Right ventricle myocardium inferior (tissue), 1 donor: ENCODE data around the gene CGNL1. TPM values are rescaled to one million over a fixed set of nuclear protein-coding genes. Genes with fewer than 3 reads are reported as not detected.

Source experiments
- ATAC-seq: fragments of 200-7000 bp; cut with Tn5 transposase; one replicate; pipeline ENCODE4 v1.9.1; 2020; ENCODE audit warnings: mild to moderate bottlenecking, moderate library complexity
- DNase-seq: peaks from one replicate; pipeline ENCODE4 v3.0.0; 2021; ENCODE audit errors: missing footprints
- intact Hi-C: fragments of 100-400 bp; cut with DNase I; formaldehyde crosslinking; loops from one replicate; pipeline ENCODE4 v1.11.0; 2022
- total RNA-seq: library from RNA; stranded (reverse); fragmentation: NEBNext Ultra II Directional; extraction: Animal tissue kit (Norgen Biotek cat#: 25700); gene quantifications from one replicate; pipeline ENCODE4 v1.2.1, GENCODE V29; 2021
- donor health status: DM: no; HTN: yes; CAD: no; lungs with severe emphysema.

Gene CGNL1
- total RNA-seq, 1 donor from 2014 or later, result 10.0 TPM

- intact Hi-C loops, result no loop called here
- peak; percentile 53 for ATAC-seq
Measured at GRCh38 chr15:57503911-57504598, 127.8 kb downstream of the CGNL1 start.

GRCh38 chr15:57504599-57504940, 128.3 kb downstream of the CGNL1 start:
- intact Hi-C loops, result no loop called here
- no peak for ATAC-seq
- no peak for DNase-seq

More at GRCh38 chr15:57503911-57504598, 127.8 kb downstream of the CGNL1 start:
- DNase-seq, result no peak

GRCh38 chr15:57505056-57505715, 128.9 kb downstream of the CGNL1 start:
- DNase-seq (no peak), ATAC-seq (no peak)
- intact Hi-C loops, result no loop called here

DNA sequence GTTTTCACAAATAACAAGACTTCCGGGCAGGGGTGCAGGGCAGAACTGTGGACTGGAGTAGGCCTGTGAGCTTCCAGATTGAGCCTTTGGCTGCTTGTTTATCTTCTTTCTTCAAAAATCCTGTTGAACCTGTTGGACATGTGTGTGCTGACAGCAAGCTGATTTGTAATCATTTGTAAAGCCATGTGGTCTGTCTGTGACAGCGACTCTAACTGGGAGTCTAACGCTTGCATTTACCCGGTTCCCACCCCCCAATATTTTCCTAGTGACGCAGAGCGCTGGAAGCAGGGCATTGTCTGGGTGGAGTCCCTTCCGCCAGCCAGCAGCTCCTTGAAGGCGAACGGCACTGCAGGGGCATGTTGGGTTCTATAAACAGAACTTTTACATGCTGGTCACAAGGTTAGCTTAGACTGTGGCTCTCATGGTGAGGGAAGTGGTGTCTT, 129.7 kb downstream of the CGNL1 start:
- peak; percentile 48 for ATAC-seq
- no peak for DNase-seq
- intact Hi-C loops, result no loop called here

GRCh38 chr15:57506422-57506821, 130.1 kb downstream of the CGNL1 start:
- ATAC-seq (no peak), DNase-seq (no peak)
- intact Hi-C loops, result no loop called here

DNA sequence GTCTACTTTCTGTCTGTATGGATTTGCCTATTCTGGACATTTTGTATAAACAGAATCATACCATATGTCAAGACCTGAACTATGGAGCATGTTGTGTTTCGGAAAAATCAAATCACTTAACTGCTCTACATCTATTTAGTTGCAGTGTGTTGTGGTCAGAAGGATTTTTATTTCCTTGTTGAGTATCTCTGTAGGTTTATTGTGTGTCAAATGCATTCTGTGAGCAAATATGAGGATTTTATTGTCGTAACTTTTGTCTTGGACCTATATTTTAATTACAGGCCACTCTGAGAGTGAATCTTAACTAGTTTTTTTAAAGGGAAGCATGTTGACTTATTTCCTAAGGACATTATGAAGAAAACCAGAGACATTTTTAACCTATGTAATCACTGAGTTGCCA, 130.8 kb downstream of the CGNL1 start:
- intact Hi-C loops, result no loop called here
- ATAC-seq (no peak), DNase-seq (no peak)

- DNase-seq, result no peak
- ATAC-seq, result peak; percentile 17
- intact Hi-C loops, result no loop called here
Measured at GRCh38 chr15:57509126-57509525, 132.8 kb downstream of the CGNL1 start.

- DNase-seq (no peak), ATAC-seq (no peak)
- intact Hi-C loops, result no loop called here
Measured at GRCh38 chr15:57509965-57510364, 133.7 kb downstream of the CGNL1 start.

DNA sequence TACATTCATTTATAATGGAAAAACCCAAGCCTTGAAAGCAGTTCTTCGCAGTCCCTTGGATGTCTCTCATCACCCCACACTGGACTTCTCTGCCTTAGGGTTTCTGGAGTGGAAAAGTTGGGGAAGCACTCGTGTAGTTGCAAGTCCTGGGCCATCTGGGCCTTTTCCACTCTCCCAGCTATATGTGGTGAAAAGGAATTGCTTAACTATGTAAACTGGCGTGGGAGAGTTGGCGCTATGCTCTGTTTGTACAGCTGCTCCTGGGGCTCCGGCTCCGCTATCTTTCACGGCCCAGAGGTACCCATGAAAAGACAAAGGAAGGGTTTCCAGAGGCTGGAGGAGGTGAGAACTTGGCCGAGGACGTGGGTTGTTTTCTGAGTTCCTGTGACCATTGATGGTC, 134.3 kb downstream of the CGNL1 start:
- peak; percentile 89 for ATAC-seq
- intact Hi-C loops, result no loop called here
- peak; percentile 75 for DNase-seq

- intact Hi-C loops, result no loop called here
- ATAC-seq, result no peak
- no peak for DNase-seq
Measured at GRCh38 chr15:57516327-57517029, 140.2 kb downstream of the CGNL1 start.

- ATAC-seq (no peak), DNase-seq (no peak)
- intact Hi-C loops, result no loop called here
Measured at GRCh38 chr15:57517030-57517671, 140.8 kb downstream of the CGNL1 start.

- intact Hi-C loops, result no loop called here
- ATAC-seq, result no peak
- DNase-seq, result no peak
Measured at GRCh38 chr15:57518779-57519405, 142.6 kb downstream of the CGNL1 start.

DNA sequence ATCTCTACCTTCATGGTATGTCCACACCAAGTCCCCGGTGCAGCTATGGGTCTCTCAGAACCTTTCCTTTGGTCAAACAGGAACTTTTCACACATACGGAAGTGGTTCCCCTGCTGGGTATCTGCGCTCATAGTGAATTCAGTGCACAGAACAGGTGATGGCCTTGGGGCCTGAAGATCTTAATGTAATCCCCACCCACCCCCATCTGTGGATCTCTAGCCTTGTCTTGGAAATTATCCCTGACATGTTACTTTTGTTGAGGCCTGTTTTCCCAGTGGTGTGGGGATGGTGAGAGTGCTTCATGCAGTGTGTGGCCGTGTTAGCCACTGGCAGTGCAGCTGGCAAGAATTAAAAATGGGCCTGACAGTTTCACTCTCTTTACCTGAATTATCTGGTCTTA, 143.5 kb downstream of the CGNL1 start:
- intact Hi-C loops, result loop anchor here (10.0 kb wide), 1 partner anchor 365 kb away; no protein-coding TSS in a partner anchor
- no peak for ATAC-seq
- DNase-seq, result no peak

DNA sequence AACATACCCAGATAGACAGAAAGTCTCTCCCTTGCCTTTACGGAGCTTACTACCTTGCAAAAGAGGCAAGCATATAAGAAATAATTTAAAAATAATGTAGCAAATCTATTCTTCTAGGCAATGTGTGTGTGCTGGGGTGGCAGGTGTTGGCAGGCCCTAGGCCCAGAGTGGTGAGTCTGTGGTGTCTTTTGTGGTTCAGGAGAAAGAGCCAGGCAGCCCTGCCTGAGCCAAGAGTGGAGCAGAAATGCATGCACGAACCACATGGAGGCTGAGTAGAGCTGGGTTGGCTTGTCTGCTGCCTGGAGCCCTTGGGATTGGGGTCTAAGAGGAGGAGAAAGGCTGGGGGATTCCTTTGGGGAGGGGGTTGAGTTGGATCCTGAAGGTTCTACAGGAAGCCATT, 145.2 kb downstream of the CGNL1 start:
- ATAC-seq, result no peak
- DNase-seq, result no peak
- intact Hi-C loops, result loop anchor here (10.0 kb wide), 1 partner anchor 367 kb away; no protein-coding TSS in a partner anchor

DNA sequence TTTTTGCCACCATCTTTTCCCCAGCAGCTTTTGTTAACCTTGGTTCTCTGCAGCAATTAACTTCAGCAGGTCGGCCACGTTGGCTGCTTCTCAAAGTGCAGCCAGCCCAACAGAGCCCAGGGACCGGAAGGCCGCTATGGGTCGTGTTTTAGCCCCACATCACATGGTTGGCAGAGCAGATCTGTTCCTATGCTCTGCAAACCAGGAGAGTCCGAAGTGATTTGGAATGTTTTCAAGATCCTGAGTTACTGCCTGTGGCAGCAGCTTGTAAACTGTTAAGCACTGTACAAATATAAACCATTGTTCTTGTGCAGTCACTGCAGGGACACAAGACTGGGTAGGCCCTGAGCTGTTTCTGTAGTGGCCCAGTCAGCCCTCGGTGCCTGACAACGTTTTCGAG, 145.8 kb downstream of the CGNL1 start:
- intact Hi-C loops, result loop anchor here (10.0 kb wide), 1 partner anchor 367 kb away; no protein-coding TSS in a partner anchor
- ATAC-seq (peak; percentile 69), DNase-seq (no peak)

- intact Hi-C loops, result loop anchor here (10.0 kb wide), 1 partner anchor 371 kb away; no protein-coding TSS in a partner anchor
- no peak for ATAC-seq
- no peak for DNase-seq
Measured at GRCh38 chr15:57525581-57525980, 149.3 kb downstream of the CGNL1 start.

GRCh38 chr15:57526076-57526475, 149.8 kb downstream of the CGNL1 start:
- ATAC-seq, result no peak
- intact Hi-C loops, result loop anchor here (10.0 kb wide), 1 partner anchor 371 kb away; no protein-coding TSS in a partner anchor
- DNase-seq, result no peak

- intact Hi-C loops, result loop anchor here (1.0 to 10.0 kb wide), 2 partner anchors 186 to 372 kb away; no protein-coding TSS in a partner anchor
- no peak for ATAC-seq
- DNase-seq, result no peak
Measured at GRCh38 chr15:57526615-57527014, 150.3 kb downstream of the CGNL1 start.
